Left lobe of liver (tissue), 2 donors: ENCODE measurements around the gene SP3. TPM values are rescaled to one million over a fixed set of nuclear protein-coding genes. Genes with fewer than 3 reads are reported as not detected.

Experiments used
- ATAC-seq: fragments of 200-7000 bp; cut with Tn5 transposase; one replicate; pipeline ENCODE4 v1.9.1; 2020; ENCODE audit warnings: mild to moderate bottlenecking, moderate library complexity
- DNase-seq: peaks from one replicate; pipeline ENCODE4 v3.0.0-alpha.2; 2020; ENCODE audit warnings: low spot score
- total RNA-seq: library from RNA; stranded (reverse); gene quantifications from one replicate; pipeline ENCODE4 v1.2.1, GENCODE V29; 2021
- donor health status: DM: no; HTN: no; CAD: no; lungs with moderate emphysema.
- donor health status: DM: no; HTN: yes; CAD: no.

The SP3 gene
- total RNA-seq, result 31.7 TPM

DNA sequence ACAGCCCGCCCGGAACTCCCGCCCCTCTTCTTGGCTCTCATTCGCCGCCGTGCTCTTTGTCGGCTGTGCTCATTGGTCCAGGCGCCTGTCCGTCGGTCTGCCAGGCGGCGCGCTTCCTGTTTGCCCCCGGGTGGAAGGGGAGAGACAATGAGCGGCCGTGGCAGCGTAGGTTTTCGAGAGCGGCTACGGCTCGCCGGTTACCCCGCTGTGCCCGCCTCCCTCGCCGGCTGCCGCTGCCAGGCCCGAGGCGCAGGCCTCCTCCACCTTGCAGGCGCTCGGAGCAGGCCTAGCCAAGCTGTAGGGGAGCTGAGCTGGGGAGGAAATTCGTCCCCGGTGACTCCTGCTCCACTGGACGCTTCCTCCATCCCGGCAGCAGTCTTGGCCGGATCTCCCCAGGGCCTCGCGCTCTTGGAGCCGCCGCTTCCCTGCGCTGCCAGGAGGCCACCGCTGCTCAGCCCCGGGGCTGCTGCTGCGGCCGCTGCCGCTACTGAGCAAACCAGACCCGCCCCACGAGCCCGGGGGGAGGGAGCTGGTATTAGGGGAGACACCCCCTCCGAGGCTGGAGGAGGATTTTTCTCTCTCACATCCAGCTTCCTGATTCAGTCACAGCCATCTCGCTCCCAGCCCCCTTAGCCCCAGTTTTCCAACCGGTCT is at the start of gene SP3:
Gene SP3, minus strand, starts transcription at position 2 of the 654 bp plus-strand sequence. CDS start 202 bp downstream, outside the sequence.
- DNase-seq (peak; percentile 97), ATAC-seq (peak; percentile 77)

DNA sequence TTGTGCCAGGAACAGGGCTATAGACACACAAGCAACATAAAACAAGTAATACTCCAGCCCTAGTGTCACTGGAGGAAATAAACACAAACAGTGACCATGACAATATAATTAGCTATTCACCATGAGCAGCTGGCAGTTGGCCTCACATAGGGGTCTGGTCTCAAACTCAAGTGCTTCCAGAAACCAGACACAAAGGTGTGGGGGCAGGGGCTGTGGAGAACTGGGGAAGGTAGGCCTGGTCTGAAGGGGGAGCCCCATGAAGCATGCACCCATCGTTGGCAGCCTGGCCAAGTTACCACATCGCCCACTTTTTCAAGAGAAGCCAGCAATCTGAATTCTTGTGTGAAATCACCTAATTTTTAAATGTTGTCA is 49.5 kb upstream of the SP3 start:
- ATAC-seq (no peak), DNase-seq (no peak)

DNA sequence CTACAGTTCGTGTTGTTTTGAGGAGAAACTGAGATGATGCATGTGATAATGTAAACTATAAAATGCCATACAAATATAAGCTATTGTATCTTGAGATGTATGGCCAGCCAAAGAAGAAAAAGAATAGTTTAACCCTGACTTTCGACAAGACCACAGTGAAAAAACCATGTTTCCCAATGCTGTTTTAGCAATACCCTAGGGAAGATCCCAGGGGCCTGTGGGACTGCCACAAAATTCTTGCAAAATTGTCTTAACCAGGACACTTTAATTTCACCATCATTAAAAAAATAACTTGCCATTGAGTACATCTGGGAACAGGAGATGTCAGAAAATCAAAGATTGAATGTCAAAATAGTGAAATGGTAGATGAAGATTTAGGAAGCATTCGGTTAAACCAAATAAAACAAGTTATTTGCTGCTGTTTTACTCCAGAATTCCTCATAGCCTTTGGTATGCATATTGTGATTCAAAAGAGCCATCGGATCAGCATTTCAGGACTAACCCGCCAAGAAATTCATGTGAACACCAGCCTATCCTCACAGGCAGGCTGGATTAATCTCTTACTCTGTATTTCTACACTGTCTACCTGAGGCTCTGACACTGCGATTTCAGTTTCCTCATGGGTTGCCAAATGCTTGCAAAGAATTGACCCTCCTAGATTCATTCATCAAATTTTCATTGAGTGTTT is 49.0 kb upstream of the SP3 start:
- ATAC-seq, result no peak
- DNase-seq, result no peak

DNA sequence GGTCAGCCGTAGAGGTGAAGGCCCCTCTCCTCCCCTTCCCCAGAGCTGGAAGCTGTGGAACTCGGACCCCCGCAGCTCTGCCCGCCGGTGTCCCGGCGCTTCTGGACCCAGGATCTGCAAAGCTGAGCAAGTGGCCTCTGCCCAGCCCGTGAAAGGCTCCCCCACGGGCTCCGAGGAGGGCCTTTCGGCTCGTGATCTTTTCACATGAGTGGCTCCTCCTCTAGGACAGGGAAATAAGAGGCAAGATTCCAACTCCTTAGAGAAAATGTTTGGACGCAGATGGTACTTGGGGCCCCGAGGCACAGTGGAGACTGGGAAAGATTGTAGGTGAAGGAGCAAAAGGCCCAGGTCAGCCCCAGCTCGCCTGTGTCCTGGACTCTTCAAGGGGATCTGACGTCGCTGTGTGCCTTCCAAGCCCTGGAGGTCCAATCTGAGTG is 48.2 kb upstream of the SP3 start:
- peak; percentile 46 for ATAC-seq

DNA sequence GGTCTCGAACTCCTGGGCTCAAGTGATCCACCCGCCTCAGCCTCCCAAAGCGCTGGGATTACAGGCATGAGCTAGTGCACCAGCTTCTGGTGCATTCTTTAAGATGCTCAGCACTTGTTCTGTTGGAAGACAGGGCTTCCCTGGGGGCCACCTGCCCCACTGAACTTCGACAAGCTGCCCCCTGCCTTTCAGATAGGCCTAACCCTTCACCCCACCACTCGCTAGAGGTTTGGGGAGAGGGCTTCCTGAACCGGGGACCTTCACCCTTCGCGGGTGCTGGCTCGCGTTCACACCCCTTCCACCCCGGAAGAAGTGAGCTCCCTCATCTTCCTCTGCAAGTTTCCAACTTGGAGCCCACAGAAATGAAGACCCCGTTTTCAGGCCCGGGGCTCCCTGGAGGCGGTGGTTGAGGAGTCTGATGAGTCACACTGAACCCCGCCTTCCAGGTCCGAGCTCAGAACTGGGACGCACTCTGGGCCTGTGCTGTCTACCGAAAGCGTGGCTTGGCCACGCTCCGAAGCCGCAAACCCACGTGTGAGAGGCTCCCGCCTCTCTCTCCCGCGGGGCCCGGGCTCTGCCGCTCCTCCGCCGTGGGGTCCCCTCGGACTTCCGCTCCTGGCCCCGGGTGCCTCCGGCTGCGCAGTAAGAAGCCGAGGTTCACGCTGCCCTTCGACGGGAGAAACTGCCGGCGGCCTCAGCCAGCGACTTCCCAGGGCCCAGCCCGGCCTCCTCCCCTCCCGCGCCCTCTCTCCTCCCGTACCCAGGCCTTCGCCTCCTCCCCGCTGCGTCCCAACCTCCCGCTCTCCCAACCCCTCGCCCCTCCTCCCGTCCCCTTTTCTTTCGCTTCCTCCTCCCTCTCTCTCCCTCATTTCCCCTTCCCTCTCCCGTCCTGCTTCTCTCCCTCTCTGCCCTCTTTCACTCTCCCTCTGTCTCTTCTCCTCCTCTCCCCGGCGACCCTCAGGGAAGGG is 47.5 kb upstream of the SP3 start:
- DNase-seq (no peak), ATAC-seq (peak; percentile 78)

More for the DNA sequence above, 48.2 kb upstream of the SP3 start:
- DNase-seq, result no peak

DNA sequence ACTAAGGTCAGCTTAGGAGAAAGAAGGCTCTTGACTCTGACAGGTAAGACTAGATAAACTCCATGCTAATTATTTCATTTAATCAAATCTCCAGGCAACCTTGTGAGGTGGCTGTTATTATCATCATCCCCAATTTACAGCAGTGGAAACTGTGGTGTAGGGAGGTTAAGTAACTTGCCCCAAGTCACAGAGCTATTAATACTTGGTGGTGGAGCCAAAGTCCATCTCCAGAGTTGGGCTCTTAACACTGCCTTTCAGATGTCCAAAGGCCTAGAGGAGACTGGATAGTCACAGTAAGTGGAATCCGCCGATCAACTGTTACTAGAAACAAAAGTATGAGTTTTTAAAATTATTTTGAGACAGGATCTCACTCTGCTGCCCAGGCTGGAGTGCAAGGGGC is 46.6 kb upstream of the SP3 start:
- DNase-seq (no peak), ATAC-seq (peak; percentile 47)

DNA sequence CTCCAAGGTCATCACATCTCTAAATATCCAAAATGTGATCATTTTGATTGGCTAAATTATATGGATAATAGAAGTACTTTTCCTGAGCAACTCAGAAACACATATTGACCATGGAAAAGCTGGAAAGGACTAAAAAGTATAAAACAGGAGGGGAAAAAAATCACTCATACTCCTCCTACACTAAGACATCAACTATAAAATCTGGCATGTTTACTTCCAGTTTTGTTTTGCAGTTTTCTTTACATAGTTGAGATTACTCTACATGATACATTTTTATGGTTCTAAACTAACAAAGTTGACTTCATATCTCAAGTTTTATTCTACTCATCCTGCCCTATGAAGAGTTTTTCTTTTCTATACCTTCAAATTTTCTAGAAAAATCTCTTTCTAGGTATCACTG is 46.0 kb upstream of the SP3 start:
- DNase-seq (no peak), ATAC-seq (no peak)

DNA sequence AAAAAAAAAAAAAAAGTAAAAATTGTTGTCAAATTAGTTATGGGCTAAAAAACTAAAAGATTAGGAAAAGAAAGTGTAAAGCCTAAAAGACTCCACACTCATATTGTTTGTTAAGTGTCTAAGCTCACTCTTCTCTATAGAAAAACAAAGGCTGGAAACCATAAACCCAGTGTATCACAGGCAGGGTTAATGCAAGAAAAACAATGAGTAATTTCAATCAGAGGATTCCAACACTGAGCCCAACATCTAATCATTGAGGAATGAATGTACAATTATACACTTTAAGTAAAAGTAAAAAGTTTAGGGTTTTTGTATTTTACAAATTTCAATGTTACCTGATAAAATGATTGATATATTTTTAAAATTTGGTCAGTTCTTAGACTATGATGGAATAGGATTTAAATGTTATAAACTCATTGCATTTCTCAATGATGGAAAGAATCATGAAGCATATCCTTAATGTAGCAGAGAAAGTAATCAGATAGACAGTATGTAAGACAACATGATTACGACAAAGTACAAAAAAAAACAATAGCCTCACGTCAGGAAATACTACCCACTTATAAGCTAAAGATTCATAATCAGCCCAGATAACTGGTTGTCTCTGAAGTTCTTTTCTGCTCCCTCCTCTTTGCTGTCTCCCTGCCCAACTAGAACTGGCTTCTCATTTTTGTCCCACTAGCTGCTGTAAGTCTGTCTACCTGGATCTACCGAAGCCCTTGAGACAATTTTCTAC is 44.5 kb upstream of the SP3 start:
- no peak for DNase-seq
- no peak for ATAC-seq

DNA sequence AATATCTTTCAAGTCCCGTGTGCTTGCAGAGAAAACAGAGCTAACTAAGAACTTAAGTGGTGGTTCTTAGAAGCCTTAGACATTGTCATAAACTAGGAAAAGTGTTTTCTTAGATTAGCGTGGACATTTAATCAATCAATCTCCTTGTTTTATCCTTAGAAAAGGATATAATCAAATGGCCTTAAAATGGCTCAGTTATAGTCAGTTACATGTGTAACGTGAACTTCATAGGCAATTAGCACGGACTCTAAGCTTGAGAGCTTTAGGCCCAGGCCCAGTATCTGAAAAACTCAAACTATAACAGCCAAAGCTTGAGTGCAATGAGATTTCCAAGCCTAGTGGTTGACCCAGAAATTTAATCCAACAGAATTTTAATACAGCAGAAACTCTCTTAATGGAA is 43.5 kb upstream of the SP3 start:
- DNase-seq (no peak), ATAC-seq (no peak)

DNA sequence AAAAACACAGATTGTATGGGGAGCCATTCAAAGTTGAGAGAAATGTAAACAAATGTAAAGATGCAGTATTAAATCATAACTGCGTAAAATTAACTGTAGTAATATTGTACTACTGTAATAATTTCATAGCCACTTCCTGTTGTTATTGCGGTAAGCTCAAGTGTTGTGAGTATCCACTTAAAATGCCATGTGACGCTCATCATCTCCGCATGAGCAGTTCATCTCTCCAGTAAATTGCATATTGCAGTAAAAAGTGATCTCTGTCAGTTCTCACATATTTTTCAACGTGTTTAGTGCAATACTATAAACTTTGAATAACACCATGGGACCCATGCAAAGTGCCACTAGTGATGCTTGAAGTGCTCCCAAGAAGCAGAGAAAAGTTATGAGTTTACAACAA is 41.8 kb upstream of the SP3 start:
- DNase-seq, result no peak
- ATAC-seq, result no peak

DNA sequence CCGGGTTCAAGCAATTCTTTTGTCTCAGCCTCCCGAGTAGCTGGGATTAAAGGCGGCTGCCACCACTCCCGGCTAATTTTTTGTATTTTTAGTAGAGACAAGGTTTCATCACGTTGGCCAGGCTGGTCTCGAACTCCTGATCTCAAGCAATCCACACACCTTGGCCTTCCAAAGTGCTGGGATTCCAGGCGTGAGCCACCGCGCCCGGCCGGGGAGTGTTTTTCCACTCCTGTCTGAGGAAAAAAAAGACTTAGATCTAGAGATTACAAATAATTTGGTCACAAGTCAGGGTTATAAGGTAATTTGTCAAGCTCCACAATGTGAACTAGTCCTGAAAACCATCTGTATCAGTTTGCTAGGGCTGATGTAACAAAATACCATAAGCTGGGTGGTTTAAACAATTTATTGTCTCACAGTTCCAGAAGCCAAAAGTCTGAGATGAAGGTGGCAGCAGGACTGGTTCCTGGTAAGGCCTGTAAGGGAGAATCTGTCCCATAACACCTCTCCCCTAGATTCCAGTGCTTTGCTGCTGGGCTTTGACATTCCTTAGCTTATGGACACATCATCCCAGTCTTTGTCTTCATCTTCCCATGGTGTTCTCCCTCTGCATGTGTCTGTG is 40.7 kb upstream of the SP3 start:
- DNase-seq, result no peak

DNA sequence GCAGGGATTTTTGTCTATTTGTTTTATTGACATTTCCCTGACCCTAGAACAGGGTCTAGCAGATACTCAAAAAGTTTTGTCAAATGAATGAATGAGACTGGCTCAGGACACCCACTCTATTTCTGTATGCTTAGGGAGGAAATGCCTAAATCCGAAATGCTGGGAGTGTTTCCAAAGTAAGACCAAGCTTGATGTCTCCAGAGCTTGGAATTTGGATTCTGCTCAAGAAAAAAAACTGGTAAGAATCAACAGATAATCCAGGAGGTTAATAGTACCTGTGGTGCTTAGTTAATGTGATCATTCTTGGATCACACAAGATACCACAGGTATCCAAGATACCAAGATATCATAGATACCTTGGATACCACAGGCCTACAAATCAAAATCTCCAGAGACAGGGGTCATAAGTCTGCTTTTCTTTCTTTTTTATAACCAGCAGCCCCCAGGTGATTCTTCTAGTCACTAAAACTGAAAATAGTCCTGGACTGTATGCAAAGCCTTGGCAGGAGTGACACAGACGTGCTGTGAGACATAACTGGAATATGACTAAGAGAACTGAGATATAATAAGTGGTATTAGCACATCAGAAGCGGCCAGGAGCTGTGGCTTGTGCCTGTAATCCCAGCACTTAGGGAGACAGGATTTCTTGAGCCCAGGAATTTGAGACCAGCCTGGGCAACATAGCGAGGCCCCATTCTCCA is 39.9 kb upstream of the SP3 start:
- DNase-seq (no peak), ATAC-seq (no peak)

More for the DNA sequence above, 40.7 kb upstream of the SP3 start:
- ATAC-seq, result no peak

DNA sequence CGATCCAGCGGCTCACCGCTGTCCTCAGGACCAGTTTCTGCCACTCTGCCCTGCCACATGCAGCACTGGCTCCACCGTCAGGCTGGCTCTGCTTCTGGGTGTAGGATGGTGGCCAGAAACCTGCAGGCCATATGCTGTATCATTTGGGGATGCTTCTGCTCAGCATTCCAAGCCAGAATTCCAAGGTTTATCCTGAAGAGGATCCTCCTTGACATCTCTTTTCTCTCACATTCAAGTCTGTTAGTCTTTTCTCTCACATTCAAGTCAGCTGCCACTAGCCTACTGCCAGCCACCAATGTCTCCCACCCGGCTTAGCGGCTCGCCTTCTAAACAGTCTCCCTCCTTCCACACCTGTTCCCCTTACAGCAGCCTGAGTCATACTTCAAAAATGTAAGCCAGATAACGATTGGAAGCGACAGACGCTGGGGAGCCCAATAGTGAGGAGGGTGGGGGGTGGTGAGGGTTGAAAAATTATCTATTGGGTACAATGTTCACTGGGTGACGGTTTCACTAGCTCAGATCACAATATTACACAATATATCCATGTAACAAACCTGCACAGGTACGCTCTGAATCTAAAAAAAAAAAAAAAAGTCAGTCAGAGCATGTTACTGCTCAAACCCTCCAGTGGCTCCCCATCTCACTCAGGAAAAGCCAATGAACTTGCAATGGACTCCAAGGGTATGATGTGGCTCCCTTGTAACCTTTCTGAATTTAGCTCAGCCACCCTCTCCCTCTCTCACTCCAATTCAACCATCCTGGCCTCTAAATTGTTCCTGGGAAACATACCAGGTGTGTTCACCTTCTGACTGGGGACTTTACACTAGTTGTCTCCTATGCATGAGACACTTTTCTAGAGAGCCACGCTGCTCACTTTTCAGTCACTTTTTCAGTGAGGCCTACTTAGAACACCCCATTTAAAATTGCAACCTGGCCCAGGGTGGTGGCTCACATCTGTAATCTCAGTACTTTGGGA is 38.8 kb upstream of the SP3 start:
- ATAC-seq (peak; percentile 95), DNase-seq (peak; percentile 77)

DNA sequence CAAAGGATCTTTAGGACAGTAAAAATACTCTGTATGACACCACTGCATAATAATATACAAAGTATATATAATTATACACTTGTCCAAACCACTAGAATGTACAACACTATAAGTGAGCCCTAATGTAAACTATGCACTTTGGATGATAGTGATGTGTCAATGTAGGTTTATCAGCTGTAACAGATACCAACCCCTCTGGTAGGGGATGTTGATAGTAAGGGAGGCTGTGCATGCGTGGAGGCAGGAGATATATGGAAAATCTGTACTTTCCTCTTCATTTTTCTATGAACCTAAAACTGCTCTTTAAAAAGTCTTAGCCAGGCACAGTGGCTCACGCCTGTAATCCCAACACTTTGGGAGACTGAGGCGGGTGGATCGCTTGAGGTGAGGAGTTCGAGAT is 37.5 kb upstream of the SP3 start:
- DNase-seq, result no peak

DNA sequence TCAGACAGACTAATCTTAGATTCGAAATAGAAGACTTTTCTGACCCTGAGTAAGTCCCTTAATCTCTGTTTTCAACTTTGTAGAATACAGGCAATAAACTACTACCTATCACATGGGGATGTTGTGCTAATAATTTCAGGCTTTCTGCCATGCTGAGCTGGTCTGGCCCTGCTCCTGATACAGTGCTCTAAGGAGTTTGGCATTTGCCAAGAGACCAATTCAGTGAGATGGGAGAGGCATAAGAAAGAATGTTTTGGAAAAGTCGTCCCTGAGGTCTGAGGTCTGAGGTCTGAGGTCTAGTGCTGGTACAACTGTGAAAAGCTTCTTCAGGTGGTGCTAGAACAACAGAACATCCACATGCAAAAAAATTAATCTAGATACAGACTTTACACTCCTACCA is 35.9 kb upstream of the SP3 start:
- ATAC-seq (no peak), DNase-seq (no peak)

More for the DNA sequence above, 37.5 kb upstream of the SP3 start:
- ATAC-seq, result no peak

DNA sequence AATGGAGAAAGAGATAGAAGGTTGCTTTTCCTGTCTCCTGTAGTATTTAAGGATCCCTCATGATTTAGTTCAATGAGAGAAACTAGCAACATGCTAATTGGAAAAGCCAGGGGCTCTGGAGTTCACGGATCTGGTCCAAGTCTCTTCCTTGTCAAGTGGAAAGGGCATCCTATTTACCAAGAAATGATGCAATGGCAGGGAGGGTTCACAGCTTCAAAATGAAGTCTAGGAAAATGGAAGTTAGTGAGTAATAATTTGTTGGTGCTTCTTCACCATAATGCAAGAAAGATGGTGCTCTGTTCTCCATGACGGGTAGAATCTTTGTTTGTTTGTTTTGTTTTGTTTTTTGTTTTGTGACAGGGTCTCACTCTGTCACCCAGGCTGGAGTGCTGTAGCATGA is 34.6 kb upstream of the SP3 start:
- no peak for DNase-seq

DNA sequence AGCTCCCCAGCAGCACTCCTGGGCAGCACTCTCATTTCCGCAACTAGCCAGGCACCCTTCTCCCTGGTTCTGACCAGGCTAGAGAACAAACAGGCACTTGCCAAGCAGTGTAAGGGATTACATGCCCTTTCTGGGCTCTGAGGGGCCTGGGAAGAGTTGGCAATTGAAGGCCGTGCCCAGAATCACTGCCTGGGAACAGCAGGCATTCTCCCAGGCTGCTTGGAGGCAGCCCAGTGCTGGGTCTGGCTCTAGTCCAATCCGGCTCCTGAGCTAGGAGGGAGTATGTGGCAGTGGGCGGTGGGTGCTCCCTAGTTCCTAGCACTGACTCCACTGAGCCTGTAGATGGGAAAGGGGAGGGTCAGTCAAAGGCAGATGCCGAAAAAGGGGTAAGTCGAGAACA is 34.1 kb upstream of the SP3 start:
- DNase-seq, result peak; percentile 63
- ATAC-seq, result peak; percentile 15

More for the DNA sequence above, 34.6 kb upstream of the SP3 start:
- no peak for ATAC-seq

DNA sequence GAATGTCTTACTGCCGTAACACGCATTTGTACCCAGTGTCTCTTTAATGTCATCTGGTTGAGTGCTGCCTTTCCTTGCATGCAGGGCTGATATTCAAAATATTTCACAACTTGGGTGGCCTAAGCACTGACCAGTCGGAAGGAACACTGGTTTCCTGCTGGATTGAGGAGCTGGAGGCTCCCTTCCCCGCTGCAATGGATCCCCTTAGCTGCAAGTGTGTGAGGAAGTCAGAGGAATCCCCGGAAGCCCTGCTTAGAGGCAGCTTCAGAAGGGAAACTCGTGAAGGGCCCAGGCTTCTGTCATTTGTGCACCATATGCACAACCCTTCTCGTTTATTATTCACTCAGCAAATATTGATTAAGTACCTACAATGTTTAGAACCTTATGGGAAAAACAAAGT is 33.2 kb upstream of the SP3 start:
- peak; percentile 16 for ATAC-seq
- no peak for DNase-seq

DNA sequence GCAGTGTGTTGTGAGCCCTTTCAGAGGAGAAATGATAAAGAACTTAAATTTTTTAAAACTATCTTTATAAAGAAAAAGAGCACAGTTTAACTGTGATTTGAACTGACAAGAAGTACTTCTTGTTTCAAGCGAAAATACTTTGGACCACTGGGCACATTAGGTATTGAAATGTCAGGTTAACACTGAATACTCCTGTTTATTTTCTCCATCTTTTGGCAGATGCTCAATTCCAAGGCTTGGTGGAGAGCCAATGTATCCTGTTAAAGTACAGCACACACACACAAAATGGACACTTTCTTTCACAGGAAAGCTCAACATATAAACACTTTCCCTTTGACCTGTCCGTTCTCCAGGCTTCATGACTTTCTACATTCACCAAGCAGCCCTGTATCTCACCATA is 32.6 kb upstream of the SP3 start:
- DNase-seq (peak; percentile 72), ATAC-seq (peak; percentile 65)
